ENCODE results near the gene HELZ2.

- no peak for TF ChIP-seq CTCF (conservative IDR thresholded peaks at IDR 0.05)
- no peak for TF ChIP-seq ZFX (IDR thresholded peaks at IDR 0.05)
Measured at GRCh38 chr20:63576311-63576710, 2.3 kb upstream of the HELZ2 start.
